Camera-type eye (tissue), 1 donor: ENCODE measurements around the gene ZNF735. TPM values are rescaled to one million over a fixed set of nuclear protein-coding genes. Genes with fewer than 3 reads are reported as not detected.

Source experiments
- total RNA-seq: library from RNA; depleted of rRNA; stranded (reverse); fragments of >200 nt; gene quantifications from one replicate; pipeline ENCODE4 v1.2.3, GENCODE V29; 2014

ZNF735 gene
- not detected for total RNA-seq

GRCh38 chr7:64206903-64207302, at the start of gene ZNF735:
Gene ZNF735 (plus strand): TSS chr7:64207203. CDS start chr7:64207203, 0 bp downstream.

GRCh38 chr7:64228174-64228573, 21.2 kb downstream of the ZNF735 start, which contains the start of gene ZNF679:
Gene ZNF679 (plus strand): TSS chr7:64228474. CDS start chr7:64249118, 20,644 bp downstream.

Other genes starting within 250 kb of the ZNF735 start
- not detected for gene ZNF722, start 208.4 kb upstream of the ZNF735 start, total RNA-seq
- gene ZNF727, start 161.8 kb upstream of the ZNF735 start, total RNA-seq = 0.66 TPM
- gene ZNF679, start 21.3 kb downstream of the ZNF735 start, total RNA-seq = not detected
- gene ZNF736, start 106.8 kb downstream of the ZNF735 start, total RNA-seq = 66.8 TPM